ENCODE measurements around the gene MARCHF3.
"Not testable (repeated sequence)": the region's sequence is repeated elsewhere in the genome, so short reads cannot be mapped to it uniquely, and the experiment has no call there.

MARCHF3 gene

GRCh38 chr5:126954981-126955380 lies 75.4 kb downstream of the MARCHF3 start:
- no peak for DNase-seq (ENCODE audit: low spot score)

- no peak for DNase-seq (ENCODE audit: low spot score)
Measured at GRCh38 chr5:126953640-126954039, 76.7 kb downstream of the MARCHF3 start.

GRCh38 chr5:126949475-126949874 lies 80.9 kb downstream of the MARCHF3 start:
- no peak for DNase-seq (ENCODE audit: low spot score)

GRCh38 chr5:126948453-126948852 lies 81.9 kb downstream of the MARCHF3 start:
- no peak for DNase-seq (ENCODE audit: low spot score)

GRCh38 chr5:126948011-126948355 lies 82.4 kb downstream of the MARCHF3 start:
- no peak for DNase-seq (ENCODE audit: low spot score)

GRCh38 chr5:126947146-126948010 lies 83.0 kb downstream of the MARCHF3 start:
- DNase-seq (ENCODE audit: low spot score): no peak

GRCh38 chr5:126942908-126943307 lies 87.5 kb downstream of the MARCHF3 start:
- DNase-seq (ENCODE audit: low spot score): not testable (repeated sequence)

GRCh38 chr5:126941403-126941802 lies 89.0 kb downstream of the MARCHF3 start:
- no peak for DNase-seq (ENCODE audit: low spot score)

GRCh38 chr5:126939887-126940286 lies 90.5 kb downstream of the MARCHF3 start:
- DNase-seq (ENCODE audit: low spot score): no peak

GRCh38 chr5:126938466-126938865 lies 91.9 kb downstream of the MARCHF3 start:
- DNase-seq (ENCODE audit: low spot score): no peak

GRCh38 chr5:126937771-126938170 lies 92.6 kb downstream of the MARCHF3 start:
- DNase-seq (ENCODE audit: low spot score): no peak

GRCh38 chr5:126936775-126937418 lies 93.5 kb downstream of the MARCHF3 start:
- no peak for DNase-seq (ENCODE audit: low spot score)

GRCh38 chr5:126931963-126932660 lies 98.2 kb downstream of the MARCHF3 start:
- DNase-seq (ENCODE audit: low spot score): no peak

- no peak for DNase-seq (ENCODE audit: low spot score)
Measured at GRCh38 chr5:126928041-126928440, 102.3 kb downstream of the MARCHF3 start.

- DNase-seq (ENCODE audit: low spot score): no peak
Measured at GRCh38 chr5:126927429-126927828, 102.9 kb downstream of the MARCHF3 start.

- no peak for DNase-seq (ENCODE audit: low spot score)
Measured at GRCh38 chr5:126926187-126926586, 104.2 kb downstream of the MARCHF3 start.

- no peak for DNase-seq (ENCODE audit: low spot score)
Measured at GRCh38 chr5:126925482-126925881, 104.9 kb downstream of the MARCHF3 start.

- no peak for DNase-seq (ENCODE audit: low spot score)
Measured at GRCh38 chr5:126924331-126925033, 105.9 kb downstream of the MARCHF3 start.

- no peak for DNase-seq (ENCODE audit: low spot score)
Measured at GRCh38 chr5:126921241-126922091, 108.9 kb downstream of the MARCHF3 start.

- DNase-seq (ENCODE audit: low spot score): no peak
Measured at GRCh38 chr5:126920291-126920690, 110.1 kb downstream of the MARCHF3 start.

- no peak for DNase-seq (ENCODE audit: low spot score)
Measured at GRCh38 chr5:126919566-126919965, 110.8 kb downstream of the MARCHF3 start.
